HEK293 (cell line): ENCODE results near the gene CACNG7.

Experiments used
- ATF2 ChIP-seq: fragments of 450-650 bp; formaldehyde crosslinking; IDR thresholded peaks from 2 replicates; pipeline ENCODE4 v1.5.1; 2016; ENCODE audit warnings: missing biosample characterization, missing genetic modification characterization, low read depth
- BCL11A ChIP-seq: fragments of 450-650 bp; formaldehyde crosslinking; IDR thresholded peaks from 2 replicates; pipeline ENCODE4 v1.5.1; 2016; ENCODE audit warnings: low read depth, missing biosample characterization, missing genetic modification characterization
- BCL11B ChIP-seq: fragments of 450-650 bp; formaldehyde crosslinking; IDR thresholded peaks from 2 replicates; pipeline ENCODE4 v1.5.1; 2016; ENCODE audit warnings: low read depth, missing biosample characterization, missing genetic modification characterization
- EGR2 ChIP-seq: fragments of 450-650 bp; formaldehyde crosslinking; IDR thresholded peaks from 2 replicates; pipeline ENCODE4 v1.5.1; 2016; ENCODE audit warnings: low read depth, missing biosample characterization, missing genetic modification characterization
- IKZF3 ChIP-seq: fragments of 450-650 bp; IDR thresholded peaks from 2 replicates; pipeline ENCODE4 v1.5.0; 2018; ENCODE audit warnings: missing biosample characterization, mild to moderate bottlenecking, missing genetic modification characterization, moderate library complexity
- MEIS1 ChIP-seq: sonication (generic); formaldehyde crosslinking; IDR thresholded peaks from 2 replicates; pipeline ENCODE4 v1.8.1; 2022; ENCODE audit warnings: missing genetic modification reagents, mild to moderate bottlenecking, borderline replicate concordance
- PATZ1 ChIP-seq: fragments of 450-650 bp; formaldehyde crosslinking; IDR thresholded peaks from 2 replicates; pipeline ENCODE4 v1.5.1; 2016; ENCODE audit warnings: missing biosample characterization, missing genetic modification characterization
- PRDM1 ChIP-seq: fragments of 450-650 bp; formaldehyde crosslinking; IDR thresholded peaks from 2 replicates; pipeline ENCODE4; 2016; ENCODE audit warnings: missing biosample characterization, missing genetic modification characterization
- TCF7L2 ChIP-seq: IDR thresholded peaks from 2 replicates; pipeline ENCODE4 v1.6.1; 2011; ENCODE audit warnings: low read depth, mild to moderate bottlenecking, inconsistent platforms, low read length, moderate library complexity, borderline replicate concordance
- ZBTB44 ChIP-seq: fragments of 450-650 bp; IDR thresholded peaks from 2 replicates; pipeline ENCODE4 v1.5.1; 2018; ENCODE audit warnings: missing biosample characterization, mild to moderate bottlenecking, missing genetic modification characterization
- ZNF10 ChIP-seq: fragments of 450-650 bp; formaldehyde crosslinking; IDR thresholded peaks from 2 replicates; pipeline ENCODE4 v1.5.1; 2017; ENCODE audit warnings: missing biosample characterization, missing genetic modification characterization
- ZNF114 ChIP-seq: fragments of 450-650 bp; formaldehyde crosslinking; IDR thresholded peaks from 2 replicates; pipeline ENCODE4 v1.5.0; 2017; ENCODE audit warnings: missing biosample characterization, missing genetic modification characterization
- ZNF169 ChIP-seq: fragments of 450-650 bp; formaldehyde crosslinking; IDR thresholded peaks from 2 replicates; pipeline ENCODE4 v1.5.1; 2016; ENCODE audit warnings: missing biosample characterization, missing genetic modification characterization
- ZNF292 ChIP-seq: fragments of 450-650 bp; formaldehyde crosslinking; IDR thresholded peaks from 2 replicates; pipeline ENCODE4 v1.5.1; 2016; ENCODE audit warnings: low read depth, missing biosample characterization, missing genetic modification characterization, borderline replicate concordance
- ZNF398 ChIP-seq: fragments of 450-650 bp; formaldehyde crosslinking; IDR thresholded peaks from 2 replicates; pipeline ENCODE4 v1.5.1; 2017; ENCODE audit warnings: missing biosample characterization, missing genetic modification characterization
- ZNF510 ChIP-seq: fragments of 450-650 bp; formaldehyde crosslinking; IDR thresholded peaks from 2 replicates; pipeline ENCODE4 v1.5.1; 2018; ENCODE audit warnings: mild to moderate bottlenecking, missing genetic modification characterization, missing biosample characterization; ENCODE audit not compliant: insufficient replicate concordance
- ZNF521 ChIP-seq: fragments of 450-650 bp; formaldehyde crosslinking; IDR thresholded peaks from 2 replicates; pipeline ENCODE4 v1.5.1; 2017; ENCODE audit warnings: missing biosample characterization, mild to moderate bottlenecking, missing genetic modification characterization
- ZNF530 ChIP-seq: fragments of 450-650 bp; formaldehyde crosslinking; IDR thresholded peaks from 2 replicates; pipeline ENCODE4 v1.5.1; 2016; ENCODE audit warnings: low read depth, missing biosample characterization, missing genetic modification characterization
- ZNF558 ChIP-seq: fragments of 450-650 bp; formaldehyde crosslinking; IDR thresholded peaks from 2 replicates; pipeline ENCODE4 v1.5.1; 2016; ENCODE audit warnings: missing biosample characterization, missing genetic modification characterization
- ZNF645 ChIP-seq: fragments of 450-650 bp; formaldehyde crosslinking; IDR thresholded peaks from 2 replicates; pipeline ENCODE4; 2016; ENCODE audit warnings: missing biosample characterization, missing genetic modification characterization
- ZNF704 ChIP-seq: fragments of 450-650 bp; formaldehyde crosslinking; IDR thresholded peaks from 2 replicates; pipeline ENCODE4 v1.5.1; 2016; ENCODE audit warnings: missing biosample characterization, missing genetic modification characterization
- ZNF707 ChIP-seq: fragments of 450-650 bp; formaldehyde crosslinking; IDR thresholded peaks from 2 replicates; pipeline ENCODE4 v1.5.1; 2016; ENCODE audit warnings: missing biosample characterization, missing genetic modification characterization
- ZNF76 ChIP-seq: fragments of 450-650 bp; formaldehyde crosslinking; IDR thresholded peaks from 2 replicates; pipeline ENCODE4; 2016; ENCODE audit warnings: low read depth, missing biosample characterization, missing genetic modification characterization, borderline replicate concordance
- ZNF776 ChIP-seq: fragments of 450-650 bp; formaldehyde crosslinking; IDR thresholded peaks from 2 replicates; pipeline ENCODE4 v1.5.0; 2017; ENCODE audit warnings: missing biosample characterization, missing genetic modification characterization, borderline replicate concordance
- ZSCAN4 ChIP-seq: fragments of 450-650 bp; formaldehyde crosslinking; IDR thresholded peaks from 2 replicates; pipeline ENCODE4 v1.5.1; 2017; ENCODE audit warnings: missing biosample characterization, missing genetic modification characterization

Gene CACNG7

GRCh38 chr19:53881482-53882390, 27.3 kb upstream of the CACNG7 start, which contains the start of gene PRKCG (continued):
- peak; percentile 100 for TF ChIP-seq ZNF10 (tag by site-specific recombination)
- TF ChIP-seq BCL11A (tag by site-specific recombination) = no peak
- no peak for TF ChIP-seq ZBTB44 (tag by site-specific recombination)
- 0 out of 2 replicates have a peak, but pooled peaks have one; percentile 40 for TF ChIP-seq IKZF3 (tag by site-specific recombination)
- TF ChIP-seq ZNF704 = no peak
- peak; percentile 82 for TF ChIP-seq EGR2 (tag by site-specific recombination)
- TF ChIP-seq ZNF76 (tag by site-specific recombination) = no peak
- TF ChIP-seq BCL11B (tag by site-specific recombination) = no peak
- TF ChIP-seq TCF7L2 = no peak
- no peak for TF ChIP-seq ZNF114
- TF ChIP-seq ZSCAN4 (tag by site-specific recombination) = no peak
- no peak for TF ChIP-seq ZNF530 (tag by site-specific recombination)
- TF ChIP-seq ZNF645 (tag by site-specific recombination) = no peak
- no peak for TF ChIP-seq ZNF776 (tag by site-specific recombination)
- no peak for TF ChIP-seq MEIS1 (CRISPR knock-in tag)
- TF ChIP-seq ZNF558 (tag by site-specific recombination) = no peak
- TF ChIP-seq PRDM1 (tag by site-specific recombination) = peak; percentile 77; the same call in 1 of the 2 replicates
- TF ChIP-seq ATF2 (tag by site-specific recombination) = no peak
- peak; percentile 85 for TF ChIP-seq PATZ1
- TF ChIP-seq ZNF521 (tag by site-specific recombination) = no peak
- no peak for TF ChIP-seq ZNF707 (tag by site-specific recombination)
- TF ChIP-seq ZNF398 (tag by site-specific recombination) = peak; percentile 97
- TF ChIP-seq ZNF510 = no peak
- no peak for TF ChIP-seq ZNF169
- no peak for TF ChIP-seq ZNF292 (tag by site-specific recombination)
